Hypothalamus (tissue), 51 donors: ENCODE measurements around the gene ECI2.
"Not testable (repeated sequence)": the region's sequence is repeated elsewhere in the genome, so short reads cannot be mapped to it uniquely, and the experiment has no call there.

Experiments
- DNase-seq, 51 donors: peaks; one replicate each; lab custom pipeline; 2025; lab: John Stamatoyannopoulos, UW

Gene ECI2

DNA sequence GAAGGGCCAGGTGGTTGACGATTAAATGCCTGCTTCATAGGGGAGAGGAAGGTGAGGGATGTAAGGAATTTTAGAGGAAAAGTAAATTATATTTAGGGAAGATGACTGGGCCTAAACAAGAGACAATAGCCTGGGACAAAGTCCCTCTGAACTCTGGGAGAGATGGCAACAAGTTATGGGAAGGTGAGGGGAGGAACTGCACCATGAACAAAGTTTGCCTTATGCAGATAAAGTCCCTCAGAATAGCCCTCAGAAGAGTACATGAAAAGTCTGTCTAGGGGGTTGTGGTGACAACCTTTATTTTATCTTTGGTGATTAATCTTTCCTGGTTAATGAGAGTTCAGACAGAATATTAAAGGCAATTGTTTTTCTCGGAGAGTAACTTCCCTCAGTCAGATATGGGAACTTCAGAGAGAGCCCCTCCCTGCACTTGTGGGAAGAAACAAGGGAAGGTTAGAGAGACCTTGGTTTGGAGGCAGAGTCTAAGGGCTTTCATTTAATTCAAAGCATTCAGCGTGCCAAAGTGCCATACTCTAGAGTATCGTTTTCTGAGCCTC, 29.3 kb downstream of the ECI2 start:
- no peak for DNase-seq

DNA sequence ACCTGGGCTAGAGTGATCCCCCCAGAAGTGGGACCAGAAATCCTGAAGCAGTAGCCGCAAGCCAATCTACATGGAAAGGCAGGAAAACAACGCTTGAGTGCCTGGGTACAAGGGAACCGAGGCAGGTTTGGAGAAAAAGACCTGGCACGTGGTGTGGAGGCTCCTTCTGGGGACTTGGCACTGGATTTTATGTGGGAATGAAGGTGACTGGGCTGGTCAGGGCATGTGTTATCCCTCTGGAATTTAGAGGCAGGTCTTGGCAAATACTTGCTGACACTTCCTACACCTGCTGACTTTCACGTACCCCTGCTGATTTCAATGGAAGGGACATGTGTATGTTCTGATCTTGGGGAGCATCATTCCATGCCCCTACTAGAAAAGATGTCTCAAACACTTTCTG, 31.4 kb downstream of the ECI2 start:
- no peak for DNase-seq

DNA sequence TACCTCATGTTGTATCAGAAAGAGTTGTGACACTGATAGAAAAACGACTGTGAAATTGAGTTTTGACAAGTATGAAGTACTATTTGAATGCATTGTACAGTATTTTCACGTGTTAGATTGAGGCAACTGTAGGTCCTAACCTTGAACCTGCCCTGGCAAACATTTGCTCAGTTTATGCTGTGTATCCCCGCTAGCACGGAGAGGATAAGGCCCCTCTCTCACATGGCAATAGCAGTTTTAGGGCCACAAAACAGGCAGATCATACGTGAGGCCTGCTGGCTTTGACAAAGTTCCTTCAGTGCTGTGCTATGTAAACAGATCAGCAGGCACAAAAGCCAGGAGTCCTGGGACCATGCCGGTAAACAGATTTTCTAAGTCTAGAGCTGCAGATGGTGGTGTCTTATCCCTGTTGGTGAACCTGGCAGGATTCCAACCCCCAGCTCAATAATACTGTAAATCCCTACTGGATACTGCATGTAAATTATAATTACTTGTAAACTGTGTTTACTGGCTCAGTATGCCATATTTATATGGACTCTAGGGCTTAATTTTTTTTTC, 32.6 kb downstream of the ECI2 start:
- no peak for DNase-seq

DNA sequence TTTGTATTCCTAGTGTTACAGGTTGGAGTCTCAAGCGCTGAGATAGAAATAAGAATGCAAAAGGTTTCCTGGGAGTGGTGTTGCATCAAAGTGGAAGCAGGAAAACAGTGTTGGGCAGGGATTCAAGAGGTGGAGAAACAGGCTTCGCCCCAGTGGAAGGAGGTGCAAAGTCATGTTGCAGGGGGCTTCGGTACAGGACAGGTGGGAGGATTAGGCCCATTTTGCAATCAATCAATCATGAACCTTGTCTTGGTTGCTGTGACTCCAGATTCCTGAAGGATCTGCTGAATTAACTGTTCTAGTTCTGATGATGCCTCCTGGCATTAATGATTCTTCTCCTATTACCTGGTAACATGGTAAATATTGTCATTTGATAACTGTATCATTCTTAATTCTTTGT, 34.1 kb downstream of the ECI2 start:
- no peak for DNase-seq

DNA sequence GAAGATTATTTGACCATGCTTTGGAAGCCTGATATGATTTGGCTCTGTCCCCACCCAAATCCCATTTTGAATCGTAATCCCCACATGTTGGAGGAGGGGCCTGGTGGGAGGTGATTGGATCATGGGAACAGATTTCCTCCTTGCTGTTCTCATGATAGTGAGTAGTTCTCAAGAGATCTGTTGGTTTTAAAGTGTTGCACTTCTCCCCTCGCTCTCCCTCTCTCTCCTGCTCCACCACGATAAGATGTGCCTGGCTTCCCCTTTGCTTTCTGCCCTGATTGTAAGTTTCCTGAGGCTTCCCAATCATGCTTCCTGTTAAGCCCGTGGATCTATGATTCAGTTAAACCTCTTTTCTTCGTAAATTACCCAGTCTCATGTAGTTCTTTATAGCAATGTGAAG, 34.7 kb downstream of the ECI2 start:
- DNase-seq: no peak

DNA sequence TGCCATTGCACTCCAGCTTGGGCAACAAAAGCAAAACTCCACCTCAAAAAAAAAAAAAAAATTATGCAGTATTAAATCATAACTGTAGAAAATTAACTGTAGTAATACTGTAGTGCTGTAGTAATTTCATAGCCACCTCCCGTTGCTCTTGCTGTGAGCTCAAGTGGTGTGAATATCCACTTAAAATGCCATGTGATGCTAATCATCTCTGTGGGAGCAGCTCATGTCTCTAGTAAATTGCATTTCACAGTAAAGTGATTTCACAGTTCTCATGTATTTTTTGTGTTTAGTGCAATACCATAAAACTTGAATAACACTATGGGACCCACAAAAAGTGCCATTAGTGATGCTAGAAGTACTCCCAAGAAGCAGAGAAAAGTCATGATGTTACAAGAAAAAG, 42.1 kb downstream of the ECI2 start:
- DNase-seq: no peak

DNA sequence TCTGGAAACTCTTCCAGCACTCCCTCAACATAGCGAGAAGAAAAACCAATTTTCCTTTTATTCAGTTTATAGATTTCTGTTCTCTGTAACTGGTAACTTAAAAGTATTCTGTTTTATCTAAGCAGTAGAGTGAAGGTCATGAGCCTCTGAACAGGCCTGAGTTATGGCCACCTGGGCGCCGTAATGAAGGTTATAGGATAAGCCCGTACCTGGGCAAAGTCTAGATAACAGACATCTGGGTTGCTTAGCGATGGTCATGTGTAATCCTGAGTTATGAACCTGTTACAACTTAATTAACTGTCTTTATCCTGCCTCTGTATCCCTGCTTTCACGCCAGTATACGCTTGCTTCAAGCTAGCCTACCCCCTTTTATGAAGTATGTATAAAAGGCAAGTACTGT, 43.4 kb downstream of the ECI2 start:
- DNase-seq: no peak

DNA sequence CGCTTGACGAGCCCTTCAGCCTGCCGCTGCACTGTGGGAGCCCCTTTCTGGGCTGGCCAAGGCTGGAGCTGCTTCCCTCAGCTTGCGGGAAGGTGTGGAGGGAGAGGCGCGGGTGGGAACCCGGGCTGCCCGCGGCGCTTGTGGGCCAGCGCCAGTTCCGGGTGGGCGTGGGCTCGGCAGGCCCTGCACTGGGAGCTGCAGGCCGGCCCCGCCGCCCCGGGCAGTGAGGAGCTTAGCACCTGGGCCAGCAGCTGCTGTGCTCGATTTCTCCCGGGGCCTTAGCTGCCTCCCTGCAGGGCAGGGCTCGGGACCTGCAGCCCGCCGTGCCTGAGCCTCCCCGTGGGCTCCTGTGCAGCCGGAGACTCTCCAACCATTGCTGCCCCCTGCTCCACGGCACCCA, 45.3 kb downstream of the ECI2 start:
- DNase-seq: not testable (repeated sequence)

DNA sequence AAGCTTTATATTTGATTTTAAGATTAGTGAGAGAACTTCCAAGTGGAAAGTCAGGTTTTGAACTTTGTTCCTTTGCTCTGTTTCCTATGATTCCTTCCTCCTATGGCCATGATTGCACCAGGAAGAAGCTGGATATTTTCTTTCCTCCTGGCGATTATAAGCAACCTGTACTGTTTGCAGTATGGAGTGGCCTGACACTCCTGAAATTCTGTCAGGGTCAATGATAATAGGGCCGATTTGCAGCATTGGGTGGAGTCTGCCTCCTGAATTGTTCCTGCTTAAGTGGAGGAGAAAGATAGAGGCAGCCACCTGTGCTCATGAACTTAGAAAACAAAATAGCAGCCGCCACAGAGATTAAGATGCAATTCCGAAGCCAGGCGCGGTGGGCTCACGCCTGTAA, 46.7 kb downstream of the ECI2 start:
- no peak for DNase-seq

DNA sequence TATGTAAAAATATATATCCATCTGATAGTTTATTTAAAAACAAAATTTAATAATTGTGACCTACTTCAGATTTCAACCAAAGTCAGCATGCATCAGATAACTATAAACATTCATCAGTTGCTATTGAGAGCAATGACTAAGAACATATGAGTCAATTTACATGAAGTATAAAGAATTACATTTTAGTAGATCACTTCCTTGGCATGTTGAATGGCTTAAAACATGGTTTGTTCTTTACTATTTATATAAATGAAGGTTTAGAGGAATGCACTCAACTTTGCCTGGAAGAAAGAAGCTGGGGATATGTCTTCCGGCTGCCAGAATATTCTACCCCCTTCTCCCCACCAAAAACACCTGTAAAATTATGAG, 50.1 kb downstream of the ECI2 start:
- DNase-seq: no peak

DNA sequence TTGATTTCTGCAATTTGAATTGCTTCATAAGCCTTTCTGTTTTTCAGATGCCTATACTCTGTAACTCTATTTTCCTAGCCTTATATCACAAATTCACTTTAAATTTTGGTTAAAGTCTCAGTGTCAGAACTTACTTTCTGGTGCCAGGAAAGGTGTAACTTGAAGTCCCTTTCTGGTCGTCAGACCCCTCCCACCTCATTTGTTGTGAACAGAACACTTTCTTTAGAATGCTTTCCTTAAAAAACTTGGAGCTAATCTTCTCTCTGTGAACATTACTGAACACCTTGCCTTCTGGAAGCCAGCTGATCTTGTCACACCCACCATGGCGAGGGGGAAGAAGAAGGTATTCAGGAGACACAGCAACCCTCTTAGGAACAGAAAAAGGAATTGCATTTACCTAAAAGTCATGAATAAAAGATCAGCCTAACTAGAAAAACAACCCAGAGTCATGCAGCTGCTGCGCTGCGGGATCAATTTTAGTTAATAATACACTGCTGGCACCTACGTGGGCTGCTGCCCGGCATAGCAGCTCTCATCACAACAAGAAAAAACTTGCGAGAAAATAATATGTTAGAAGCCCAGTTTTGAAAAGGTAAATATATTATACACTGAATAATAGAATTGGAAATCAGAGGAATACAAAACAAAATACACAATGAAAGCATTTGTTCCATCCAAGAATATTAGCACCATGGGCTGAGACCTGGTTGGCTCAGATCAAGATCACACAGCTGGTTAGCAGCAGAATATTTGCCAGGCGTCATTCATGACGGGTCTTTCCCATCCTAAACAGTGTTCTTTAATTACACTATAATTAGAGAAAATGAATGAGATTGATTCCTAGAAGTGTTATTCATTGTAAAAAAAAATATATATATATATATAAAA, 50.7 kb downstream of the ECI2 start:
- peak in 2 of 51 donors; percentile 11 to 47 for DNase-seq

DNA sequence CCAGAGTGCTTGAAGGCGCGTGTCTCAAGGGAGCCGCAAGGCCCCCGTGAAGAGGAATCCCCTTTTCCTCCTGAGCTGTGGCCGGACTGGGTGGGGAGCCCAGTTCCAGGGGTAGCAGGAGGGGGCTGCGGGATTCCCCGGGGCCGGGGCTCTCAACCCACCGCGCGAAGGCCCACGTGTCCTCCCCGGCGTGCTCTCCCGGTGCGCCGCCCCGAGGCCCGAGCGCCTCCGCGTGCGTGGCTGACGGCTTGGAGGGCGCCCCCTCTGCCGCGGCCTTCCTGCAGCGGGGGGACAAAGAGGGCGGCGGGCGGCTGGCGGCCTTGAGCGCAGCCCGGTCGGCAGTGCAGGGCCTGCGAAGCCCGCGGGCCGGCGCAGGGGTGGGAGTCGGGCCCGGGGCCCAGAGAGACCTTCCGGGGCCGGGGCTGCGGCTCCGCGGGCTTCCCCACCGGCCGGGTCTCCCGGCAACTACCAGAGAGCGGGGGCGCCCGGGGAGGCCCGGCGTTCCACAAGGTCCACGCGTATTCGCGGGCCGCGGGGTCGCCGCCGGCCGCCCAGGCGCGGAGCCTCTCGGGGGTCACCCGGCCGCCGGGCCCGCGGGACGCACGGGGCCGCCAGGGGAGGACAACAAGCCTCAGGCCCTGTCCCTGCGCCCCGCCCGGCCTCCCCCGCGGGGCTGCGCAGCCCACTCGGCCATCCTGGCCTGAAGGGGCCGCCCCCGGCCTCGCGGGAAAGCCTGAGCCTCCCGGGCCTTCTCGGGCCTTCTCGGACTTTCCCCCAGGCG, 56.5 kb downstream of the ECI2 start, which contains the start of gene FAM217A:
Gene FAM217A, minus strand, starts transcription at position 447 of the 781 bp plus-strand sequence. CDS start 1,723 bp downstream, outside the sequence.
- DNase-seq: no peak

DNA sequence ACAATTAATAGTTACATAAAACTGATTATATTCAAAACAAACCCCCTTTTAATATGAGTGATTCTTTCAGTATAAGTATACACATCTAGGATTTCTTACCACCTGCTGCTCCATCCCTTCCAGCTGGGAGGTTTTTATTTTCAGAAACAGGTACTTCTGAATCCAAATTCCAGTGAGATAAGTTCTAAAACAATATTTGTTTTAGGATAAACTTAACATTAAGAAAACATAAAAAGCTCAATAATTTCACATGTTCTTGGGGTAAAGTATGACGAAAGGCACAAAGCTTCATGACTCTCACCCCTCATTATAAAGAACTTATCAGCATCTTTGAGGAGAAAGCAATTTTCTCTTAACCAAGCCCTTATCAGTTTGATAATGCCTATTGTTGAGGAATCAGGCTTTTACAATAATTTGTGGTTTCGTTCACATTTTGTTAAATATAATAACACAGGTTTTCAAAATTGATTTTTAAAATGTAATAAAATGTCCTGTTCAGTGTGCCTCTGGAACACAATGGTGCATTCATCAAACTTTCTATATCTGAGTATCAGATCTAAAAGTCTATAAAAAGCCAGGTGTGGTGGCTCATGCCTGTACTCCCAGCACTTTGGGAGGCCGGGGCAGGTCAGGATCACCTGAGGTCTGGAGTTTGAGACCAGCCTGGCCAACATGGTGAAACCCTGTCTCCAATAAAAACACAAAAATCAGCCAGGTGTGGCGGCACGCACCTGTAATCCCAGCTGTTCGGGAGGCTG, 60.7 kb downstream of the ECI2 start:
- DNase-seq: no peak

DNA sequence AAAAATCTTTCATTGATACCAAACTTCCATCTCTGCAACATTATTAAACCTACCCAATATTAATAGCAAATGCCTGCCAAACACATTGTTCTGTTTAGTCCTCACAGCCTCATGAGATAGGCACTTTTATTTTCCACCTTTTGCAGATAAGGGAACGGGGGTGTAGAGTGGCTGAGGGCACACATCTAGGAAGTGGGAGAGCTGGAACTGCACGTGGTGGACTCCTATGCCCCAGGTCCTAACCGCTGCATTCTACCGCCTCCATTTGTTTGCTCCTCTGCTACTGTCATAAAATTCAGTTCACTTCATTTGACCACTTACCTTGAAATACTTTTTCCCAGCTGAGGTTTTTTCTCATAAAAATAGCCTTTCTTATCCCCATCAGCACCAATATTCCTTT, 64.0 kb downstream of the ECI2 start:
- DNase-seq: no peak

DNA sequence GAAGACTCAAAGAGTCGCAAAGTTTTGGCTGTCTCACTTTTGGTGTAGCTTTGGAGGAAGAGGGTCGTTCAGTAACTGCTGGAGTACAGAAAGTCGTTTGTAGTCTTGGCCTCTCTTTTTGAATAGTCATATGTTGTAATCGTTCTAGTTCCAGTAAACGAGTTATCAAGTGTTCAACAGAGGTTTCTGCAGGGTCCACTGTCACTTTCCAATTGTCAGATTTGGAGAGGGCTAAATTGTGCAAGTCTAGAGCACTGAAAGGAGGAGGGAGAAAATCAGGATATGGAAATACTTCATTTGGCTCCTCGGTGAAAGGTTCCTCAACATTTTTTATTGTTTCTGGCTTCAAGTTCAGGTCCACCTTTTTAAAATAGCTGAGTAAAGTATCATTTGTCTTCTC, 66.2 kb downstream of the ECI2 start:
- DNase-seq: no peak

DNA sequence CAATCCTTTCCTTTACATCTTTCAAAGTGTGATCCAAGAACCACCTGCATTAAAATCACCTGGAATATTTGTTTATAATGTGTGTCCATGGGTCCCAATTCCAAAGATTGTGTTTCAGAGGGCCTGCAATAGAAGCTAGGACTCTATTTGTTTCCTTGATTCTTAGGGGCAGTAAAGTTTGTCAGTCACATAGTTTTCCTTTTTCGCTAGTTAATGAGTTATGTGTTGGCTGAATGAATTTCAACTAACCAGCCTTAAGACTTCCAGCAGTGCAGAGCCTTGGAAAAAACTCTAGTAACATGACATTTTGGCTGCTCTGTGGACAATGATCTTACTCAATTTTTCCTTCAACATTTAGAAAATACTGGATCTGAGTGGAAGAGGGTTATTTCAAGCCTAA, 67.7 kb downstream of the ECI2 start:
- DNase-seq: no peak

DNA sequence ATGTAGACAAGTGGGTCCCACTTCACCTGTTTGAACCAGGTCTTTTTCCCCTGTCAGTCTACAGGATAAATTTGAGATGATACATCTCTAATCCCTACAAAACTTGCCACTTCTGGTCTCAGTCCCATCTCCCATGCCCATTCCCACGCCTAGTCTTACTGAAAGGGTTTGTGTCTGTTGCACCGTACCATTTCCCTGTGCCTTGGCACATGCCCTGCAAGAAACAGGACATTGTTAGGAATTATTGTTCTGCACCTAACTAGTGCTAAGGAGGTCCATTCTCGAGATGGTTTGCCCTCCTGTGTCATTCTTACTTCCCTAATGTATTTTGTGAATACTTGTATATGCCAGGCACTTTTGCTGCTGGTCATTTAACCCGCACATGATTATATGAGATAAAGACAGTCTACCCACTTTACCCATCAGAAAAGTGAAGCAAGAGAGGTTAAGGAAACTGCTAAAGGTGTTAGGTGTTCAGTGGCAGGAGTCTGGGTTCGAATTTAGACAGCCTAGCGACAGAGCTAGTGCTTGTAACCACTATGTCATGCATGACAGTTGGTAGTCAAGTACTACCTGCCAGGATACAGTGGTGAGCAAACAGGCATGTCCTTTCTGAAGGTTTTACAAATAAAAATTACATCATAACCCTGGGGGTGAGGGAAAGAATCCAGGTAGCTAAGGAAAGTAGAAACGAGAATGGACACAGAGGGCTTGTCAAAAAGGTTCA, 69.2 kb downstream of the ECI2 start:
- DNase-seq: no peak
